ENCODE data around the gene ZNF827. TPM values are rescaled to one million over a fixed set of nuclear protein-coding genes. Genes with fewer than 3 reads are reported as not detected.

ZNF827 gene
- total and polyA plus RNA-seq, 2 of the 13 experiments (the other 11 are each of a cell fraction or from before 2014, with no cell fraction given), result 2.8 TPM

- peak in 1 of 2 experiments; percentile 87; a peak in 2 of 4 replicates for TF ChIP-seq HMGXB4 (CRISPR knock-in tag; IDR thresholded peaks at IDR 0.05; ENCODE audit: borderline replicate concordance in 1 of 2, low read depth in 1 of 2)
- peak; percentile 61; the same call in 1 of the 2 replicates for TF ChIP-seq ATF7-NPFF (CRISPR knock-in tag; IDR thresholded peaks at IDR 0.05; ENCODE audit: low read depth)
- TF ChIP-seq KAT7 (CRISPR knock-in tag; IDR thresholded peaks at IDR 0.05; ENCODE audit: borderline replicate concordance), result peak; percentile 46; the same call in 1 of the 2 replicates
- peak; percentile 95; the same call in 1 of the 2 replicates for TF ChIP-seq PCBP1 (IDR thresholded peaks at IDR 0.05; ENCODE audit: borderline replicate concordance, low read depth, low read length)
- TF ChIP-seq ZNF496 (CRISPR knock-in tag; IDR thresholded peaks at IDR 0.05; ENCODE audit: insufficient replicate concordance), result no peak
- TF ChIP-seq ZKSCAN5 (CRISPR knock-in tag; IDR thresholded peaks at IDR 0.05), result 0 out of 2 replicates have a peak, but pooled peaks have one; percentile 16
- no peak for TF ChIP-seq ZNF276 (CRISPR knock-in tag; IDR thresholded peaks at IDR 0.05; ENCODE audit: low read depth)
- no peak for TF ChIP-seq ZNF660 (CRISPR knock-in tag; IDR thresholded peaks at IDR 0.05; ENCODE audit: borderline replicate concordance, low read depth)
- TF ChIP-seq PAF1 (CRISPR knock-in tag; IDR thresholded peaks at IDR 0.05), result no peak
- TF ChIP-seq U2AF2 (IDR thresholded peaks at IDR 0.05; ENCODE audit: low read depth, low read length), result peak; percentile 71; the same call in 1 of the 2 replicates
- peak; percentile 65 for TF ChIP-seq MAX (IDR thresholded peaks at IDR 0.05)
- TF ChIP-seq ZNF546 (CRISPR knock-in tag; conservative IDR thresholded peaks at IDR 0.05), result no peak
- TF ChIP-seq ZNF556 (CRISPR knock-in tag; IDR thresholded peaks at IDR 0.05; ENCODE audit: borderline replicate concordance), result peak; percentile 62; the same call in 1 of the 2 replicates
- TF ChIP-seq ZNF775 (CRISPR knock-in tag; IDR thresholded peaks at IDR 0.05; ENCODE audit: borderline replicate concordance), result no peak
- TF ChIP-seq ZNF12 (CRISPR knock-in tag; IDR thresholded peaks at IDR 0.05), result no peak
- TF ChIP-seq NR0B2 (CRISPR knock-in tag; IDR thresholded peaks at IDR 0.05), result peak; percentile 19; the same call in 1 of the 2 replicates
- TF ChIP-seq SPEN (CRISPR knock-in tag; IDR thresholded peaks at IDR 0.05; ENCODE audit: low read depth), result 0 out of 2 replicates have a peak, but pooled peaks have one; percentile 25
- peak; percentile 50 for TF ChIP-seq TEAD3 (CRISPR knock-in tag; optimal IDR thresholded peaks at IDR 0.05; ENCODE audit: borderline replicate concordance)
- no peak for TF ChIP-seq SNAI1 (CRISPR knock-in tag; IDR thresholded peaks at IDR 0.05; ENCODE audit: borderline replicate concordance)
- TF ChIP-seq ZNF766 (CRISPR knock-in tag; IDR thresholded peaks at IDR 0.05; ENCODE audit: borderline replicate concordance), result no peak
- TF ChIP-seq WIZ (CRISPR knock-in tag; IDR thresholded peaks at IDR 0.05), result no peak
- TF ChIP-seq TFE3 (CRISPR knock-in tag; IDR thresholded peaks at IDR 0.05), result peak; percentile 52; the same call in 1 of the 2 replicates
Measured at GRCh38 chr4:145938618-145939440, at the start of gene ZNF827 (continued).

All from HepG2 (cell line).